Measurements from ENCODE around the gene CEP112.

The CEP112 gene

GRCh38 chr17:65638221-65638975 lies 553.5 kb downstream of the CEP112 start:
- DNase-seq (ENCODE audit: low read depth, low spot score) = no peak
- POLR2A ChIA-PET = interaction anchor here (0.7 kb wide), 1 partner anchor 208 kb away, joined by 3 read pairs; no protein-coding TSS in a partner anchor
- CTCF ChIA-PET = no interaction called here
- no peak overlapping the region for H3K4me3 ChIP-seq (ENCODE audit: low read depth, low read length)
- TF ChIP-seq CTCF (IDR thresholded peaks at IDR 0.05; ENCODE audit: insufficient read depth, low read length, missing control alignments) = no peak

GRCh38 chr17:65637786-65638185 lies 554.1 kb downstream of the CEP112 start:
- no peak for DNase-seq (ENCODE audit: low read depth, low spot score)
- POLR2A ChIA-PET = interaction anchor here (0.7 kb wide), 1 partner anchor 209 kb away, joined by 3 read pairs; no protein-coding TSS in a partner anchor
- no peak overlapping the region for H3K4me3 ChIP-seq (ENCODE audit: low read depth, low read length)
- CTCF ChIA-PET = no interaction called here
- TF ChIP-seq CTCF (IDR thresholded peaks at IDR 0.05; ENCODE audit: insufficient read depth, low read length, missing control alignments) = no peak

- CTCF ChIA-PET = no interaction called here
- no peak for TF ChIP-seq CTCF (IDR thresholded peaks at IDR 0.05; ENCODE audit: insufficient read depth, low read length, missing control alignments)
- POLR2A ChIA-PET = no interaction called here
- no peak overlapping the region for H3K4me3 ChIP-seq (ENCODE audit: low read depth, low read length)
- no peak for DNase-seq (ENCODE audit: low read depth, low spot score)
Observed at GRCh38 chr17:65634533-65634932, 557.4 kb downstream of the CEP112 start.

- no peak overlapping the region for H3K4me3 ChIP-seq (ENCODE audit: low read depth, low read length)
- ChIA-PET CTCF (no interaction called here), POLR2A (no interaction called here)
- no peak for TF ChIP-seq CTCF (IDR thresholded peaks at IDR 0.05; ENCODE audit: insufficient read depth, low read length, missing control alignments)
- DNase-seq (ENCODE audit: low read depth, low spot score) = no peak
Observed at GRCh38 chr17:65633988-65634387, 557.9 kb downstream of the CEP112 start.

- TF ChIP-seq CTCF (IDR thresholded peaks at IDR 0.05; ENCODE audit: insufficient read depth, low read length, missing control alignments) = no peak
- CTCF ChIA-PET = no interaction called here
- POLR2A ChIA-PET = no interaction called here
- no peak for DNase-seq (ENCODE audit: low read depth, low spot score)
- no peak overlapping the region for H3K4me3 ChIP-seq (ENCODE audit: low read depth, low read length)
Observed at GRCh38 chr17:65633146-65633881, 558.6 kb downstream of the CEP112 start.

- DNase-seq (ENCODE audit: low read depth, low spot score) = no peak
- no peak overlapping the region for H3K4me3 ChIP-seq (ENCODE audit: low read depth, low read length)
- TF ChIP-seq CTCF (IDR thresholded peaks at IDR 0.05; ENCODE audit: insufficient read depth, low read length, missing control alignments) = no peak
- ChIA-PET CTCF (no interaction called here), POLR2A (no interaction called here)
Observed at GRCh38 chr17:65630502-65630901, 561.4 kb downstream of the CEP112 start.
